ENCODE results near the gene SERPINB4.

The SERPINB4 gene

DNA sequence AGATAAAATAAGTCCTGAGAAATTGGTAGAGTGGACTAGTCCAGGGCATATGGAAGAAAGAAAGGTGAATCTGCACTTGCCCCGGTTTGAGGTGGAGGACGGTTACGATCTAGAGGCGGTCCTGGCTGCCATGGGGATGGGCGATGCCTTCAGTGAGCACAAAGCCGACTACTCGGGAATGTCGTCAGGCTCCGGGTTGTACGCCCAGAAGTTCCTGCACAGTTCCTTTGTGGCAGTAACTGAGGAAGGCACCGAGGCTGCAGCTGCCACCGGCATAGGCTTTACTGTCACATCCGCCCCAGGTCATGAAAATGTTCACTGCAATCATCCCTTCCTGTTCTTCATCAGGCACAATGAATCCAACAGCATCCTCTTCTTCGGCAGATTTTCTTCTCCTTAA lies 47.1 kb downstream of the SERPINB4 start:
- H3K27ac ChIP-seq: no peak overlapping the region
- no peak for TF ChIP-seq ZFX (IDR thresholded peaks at IDR 0.05)
- TF ChIP-seq, protein P1, sequence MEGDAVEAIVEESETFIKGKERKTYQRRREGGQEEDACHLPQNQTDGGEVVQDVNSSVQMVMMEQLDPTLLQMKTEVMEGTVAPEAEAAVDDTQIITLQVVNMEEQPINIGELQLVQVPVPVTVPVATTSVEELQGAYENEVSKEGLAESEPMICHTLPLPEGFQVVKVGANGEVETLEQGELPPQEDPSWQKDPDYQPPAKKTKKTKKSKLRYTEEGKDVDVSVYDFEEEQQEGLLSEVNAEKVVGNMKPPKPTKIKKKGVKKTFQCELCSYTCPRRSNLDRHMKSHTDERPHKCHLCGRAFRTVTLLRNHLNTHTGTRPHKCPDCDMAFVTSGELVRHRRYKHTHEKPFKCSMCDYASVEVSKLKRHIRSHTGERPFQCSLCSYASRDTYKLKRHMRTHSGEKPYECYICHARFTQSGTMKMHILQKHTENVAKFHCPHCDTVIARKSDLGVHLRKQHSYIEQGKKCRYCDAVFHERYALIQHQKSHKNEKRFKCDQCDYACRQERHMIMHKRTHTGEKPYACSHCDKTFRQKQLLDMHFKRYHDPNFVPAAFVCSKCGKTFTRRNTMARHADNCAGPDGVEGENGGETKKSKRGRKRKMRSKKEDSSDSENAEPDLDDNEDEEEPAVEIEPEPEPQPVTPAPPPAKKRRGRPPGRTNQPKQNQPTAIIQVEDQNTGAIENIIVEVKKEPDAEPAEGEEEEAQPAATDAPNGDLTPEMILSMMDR (conservative IDR thresholded peaks at IDR 0.05): no peak

DNA sequence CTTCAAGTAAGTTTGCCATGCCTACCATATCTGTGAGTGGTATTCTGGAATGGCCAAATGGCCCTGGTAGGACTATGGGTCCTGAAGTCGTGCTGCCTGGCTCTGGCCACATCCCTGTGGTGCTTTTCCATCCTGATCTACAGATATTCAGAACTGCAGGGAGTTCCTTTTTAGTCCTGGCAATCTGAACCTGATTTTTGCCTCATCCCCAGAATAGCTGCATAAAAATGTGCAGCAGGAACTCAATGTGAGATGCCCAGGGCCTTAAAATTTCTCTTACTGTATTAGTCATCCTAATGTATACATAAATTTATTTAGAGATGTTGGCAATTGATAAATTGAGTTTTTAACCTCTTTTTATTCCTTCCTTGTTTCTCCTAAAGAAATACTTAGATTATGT lies 51.6 kb downstream of the SERPINB4 start:
- TF ChIP-seq, protein P1 (conservative IDR thresholded peaks at IDR 0.05): no peak
- TF ChIP-seq ZFX (IDR thresholded peaks at IDR 0.05): no peak
- no peak overlapping the region for H3K27ac ChIP-seq

DNA sequence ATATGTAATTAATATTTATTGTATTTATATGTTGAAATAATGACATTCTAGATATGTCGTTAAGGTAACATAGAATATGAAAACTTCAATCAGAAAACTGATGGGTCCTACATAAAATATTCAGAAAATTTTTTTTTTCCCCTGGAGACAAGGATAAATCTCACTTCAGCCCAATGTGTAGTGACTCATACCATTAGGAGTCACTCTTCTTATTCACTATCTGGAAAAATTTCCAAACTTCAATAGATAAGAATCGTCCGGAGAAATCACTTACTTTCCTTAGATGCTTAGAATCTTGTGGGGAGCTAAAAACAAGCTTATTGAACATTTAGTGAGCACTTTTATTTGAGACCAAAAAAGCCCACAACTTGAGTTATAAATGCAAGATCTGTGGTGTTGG lies 52.3 kb downstream of the SERPINB4 start:
- H3K27ac ChIP-seq: no peak overlapping the region
- TF ChIP-seq ZFX (IDR thresholded peaks at IDR 0.05): no peak
- TF ChIP-seq, protein P1 (conservative IDR thresholded peaks at IDR 0.05): no peak

DNA sequence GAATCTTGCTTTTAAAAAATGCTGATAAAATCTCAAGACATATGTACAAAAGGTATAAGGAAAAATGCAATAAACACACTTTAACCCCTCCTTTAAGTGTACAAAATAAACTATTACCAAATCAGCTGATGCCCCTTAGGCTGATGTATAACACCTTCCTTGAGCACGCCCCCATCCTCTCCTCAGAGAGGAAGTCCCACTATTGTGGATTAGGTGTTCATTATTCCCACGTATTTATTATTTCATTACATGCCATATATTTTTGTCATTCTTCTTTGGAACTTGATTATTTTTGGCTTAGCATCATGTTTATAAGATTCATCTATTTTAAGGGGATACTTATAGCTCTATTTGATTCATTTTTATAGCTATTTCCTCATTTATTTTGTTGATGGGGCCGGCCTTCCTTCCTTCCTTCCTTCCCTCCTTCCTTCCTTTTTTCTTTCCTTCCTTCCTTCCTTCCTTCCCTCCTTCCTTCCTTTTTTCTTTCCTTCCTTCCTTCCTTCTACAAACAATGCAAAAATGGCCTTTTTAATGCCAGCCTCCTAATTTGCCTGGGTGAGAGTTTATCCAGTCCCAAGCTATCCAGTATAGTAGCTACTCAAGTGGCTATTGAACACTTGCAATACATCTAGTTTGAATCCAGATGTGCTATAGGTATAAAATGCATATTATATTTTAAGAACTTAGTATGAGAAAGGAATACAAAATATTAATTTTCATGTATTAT lies 52.9 kb downstream of the SERPINB4 start:
- no peak overlapping the region for H3K27ac ChIP-seq
- TF ChIP-seq, protein P1 (conservative IDR thresholded peaks at IDR 0.05): no peak
- no peak for TF ChIP-seq ZFX (IDR thresholded peaks at IDR 0.05)

DNA sequence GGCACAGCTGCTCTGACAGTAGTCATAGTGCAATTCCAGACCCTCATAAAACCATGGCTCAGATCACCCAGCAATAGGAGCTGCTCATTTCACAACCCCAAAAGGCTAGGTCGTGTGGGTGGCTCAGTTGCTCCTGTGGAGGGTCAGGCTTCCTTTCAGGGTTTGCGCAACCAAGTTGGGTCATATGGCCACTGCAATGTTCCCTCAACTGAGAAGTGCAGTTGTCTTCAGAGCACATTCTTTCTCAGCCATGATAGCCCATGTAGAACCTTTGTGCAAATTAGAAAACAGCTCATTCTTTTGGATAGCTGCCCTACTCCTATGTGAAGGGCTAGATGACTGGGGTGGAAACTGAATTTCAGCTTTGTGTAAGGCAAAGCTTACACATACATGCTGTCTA lies 53.7 kb downstream of the SERPINB4 start:
- no peak overlapping the region for H3K27ac ChIP-seq
- no peak for TF ChIP-seq ZFX (IDR thresholded peaks at IDR 0.05)
- TF ChIP-seq, protein P1 (conservative IDR thresholded peaks at IDR 0.05): no peak

DNA sequence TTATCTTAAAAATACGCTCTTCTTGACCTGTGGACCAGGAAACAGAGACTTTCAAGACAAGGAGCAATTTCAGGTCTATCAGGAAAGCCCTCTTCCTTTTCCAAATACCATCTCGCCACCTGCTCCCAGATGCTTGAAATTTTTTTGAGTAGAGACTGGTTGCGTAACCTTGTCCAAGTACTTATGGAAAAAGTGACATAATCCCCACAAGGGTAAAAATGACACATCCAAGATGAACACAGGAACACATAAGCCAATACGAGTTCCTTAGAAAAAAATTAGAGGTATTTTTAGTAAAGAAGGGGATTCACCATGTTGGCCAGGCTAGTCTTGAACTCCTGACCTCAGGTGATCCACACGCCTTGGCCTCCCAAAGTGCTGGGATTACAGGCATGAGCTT lies 55.1 kb downstream of the SERPINB4 start:
- TF ChIP-seq, protein P1 (conservative IDR thresholded peaks at IDR 0.05): no peak
- TF ChIP-seq ZFX (IDR thresholded peaks at IDR 0.05): no peak

More for the DNA sequence above, 55.1 kb downstream of the SERPINB4 start:
- H3K27ac ChIP-seq: no peak overlapping the region

Measured in C4-2B (cell line).